ENCODE results near the gene KRTAP10-12.

- TF ChIP-seq, protein P1, sequence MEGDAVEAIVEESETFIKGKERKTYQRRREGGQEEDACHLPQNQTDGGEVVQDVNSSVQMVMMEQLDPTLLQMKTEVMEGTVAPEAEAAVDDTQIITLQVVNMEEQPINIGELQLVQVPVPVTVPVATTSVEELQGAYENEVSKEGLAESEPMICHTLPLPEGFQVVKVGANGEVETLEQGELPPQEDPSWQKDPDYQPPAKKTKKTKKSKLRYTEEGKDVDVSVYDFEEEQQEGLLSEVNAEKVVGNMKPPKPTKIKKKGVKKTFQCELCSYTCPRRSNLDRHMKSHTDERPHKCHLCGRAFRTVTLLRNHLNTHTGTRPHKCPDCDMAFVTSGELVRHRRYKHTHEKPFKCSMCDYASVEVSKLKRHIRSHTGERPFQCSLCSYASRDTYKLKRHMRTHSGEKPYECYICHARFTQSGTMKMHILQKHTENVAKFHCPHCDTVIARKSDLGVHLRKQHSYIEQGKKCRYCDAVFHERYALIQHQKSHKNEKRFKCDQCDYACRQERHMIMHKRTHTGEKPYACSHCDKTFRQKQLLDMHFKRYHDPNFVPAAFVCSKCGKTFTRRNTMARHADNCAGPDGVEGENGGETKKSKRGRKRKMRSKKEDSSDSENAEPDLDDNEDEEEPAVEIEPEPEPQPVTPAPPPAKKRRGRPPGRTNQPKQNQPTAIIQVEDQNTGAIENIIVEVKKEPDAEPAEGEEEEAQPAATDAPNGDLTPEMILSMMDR (IDR thresholded peaks at IDR 0.05; ENCODE audit: poor library complexity): no peak
- TF ChIP-seq EZH2 (IDR thresholded peaks at IDR 0.05; ENCODE audit: borderline replicate concordance) (no peak), EZH2phosphoT487 (IDR thresholded peaks at IDR 0.05; ENCODE audit: low read depth, severe bottlenecking, unreplicated experiment) (no peak)
These were observed 14.3 kb upstream of the KRTAP10-12 start for GRCh38 chr21:44682580-44683151.
